H9 (cell line): ENCODE results near the gene ZNF385D. TPM values are rescaled to one million over a fixed set of nuclear protein-coding genes. Genes with fewer than 3 reads are reported as not detected.

ENCODE experiments used
- DNase-seq: peaks from one replicate; pipeline ENCODE4 v3.0.0-alpha.2; 2017
- H2AFZ ChIP-seq: one replicate; pipeline ENCODE4 v1.6.1; 2013; ENCODE audit warnings: mild to moderate bottlenecking, low read length, control low read depth, moderate library complexity
- H2AK5ac ChIP-seq: 2 replicates; pipeline ENCODE4 v1.6.1; 2013; ENCODE audit warnings: low read length, control low read depth, mixed read lengths; ENCODE audit not compliant: insufficient read length
- H2BK120ac ChIP-seq: one replicate; pipeline ENCODE4 v1.6.1; 2013; ENCODE audit warnings: low read depth, mild to moderate bottlenecking, low read length, control low read depth, inconsistent platforms; ENCODE audit not compliant: poor library complexity, severe bottlenecking
- H2BK12ac ChIP-seq: 2 replicates; pipeline ENCODE4 v1.6.1; 2013; ENCODE audit warnings: low read length, control low read depth, mixed read lengths, low read depth; ENCODE audit not compliant: insufficient read length
- H2BK15ac ChIP-seq: 2 replicates; pipeline ENCODE4 v1.6.1; 2013; ENCODE audit warnings: low read depth, low read length, control low read depth
- H2BK20ac ChIP-seq: one replicate; pipeline ENCODE4 v1.6.1; 2013; ENCODE audit warnings: low read depth, mild to moderate bottlenecking, low read length, control low read depth, inconsistent platforms; ENCODE audit not compliant: poor library complexity, severe bottlenecking
- H2BK5ac ChIP-seq: 2 replicates; pipeline ENCODE4 v1.6.1; 2013; ENCODE audit warnings: low read length, control low read depth, mixed read lengths; ENCODE audit not compliant: insufficient read length
- H3K14ac ChIP-seq: 2 replicates; pipeline ENCODE4 v1.6.1; 2013; ENCODE audit warnings: low read length, control low read depth; ENCODE audit not compliant: insufficient read depth
- H3K18ac ChIP-seq: 2 replicates; pipeline ENCODE4 v1.6.1; 2013; ENCODE audit warnings: low read depth, mild to moderate bottlenecking, mixed read lengths, low read length, control low read depth; ENCODE audit not compliant: insufficient read length
- H3K23ac ChIP-seq: 2 replicates; pipeline ENCODE4 v1.6.1; 2013; ENCODE audit warnings: low read length, control low read depth, mixed read lengths, low read depth; ENCODE audit not compliant: insufficient read length
- H3K23me2 ChIP-seq: 2 replicates; pipeline ENCODE4 v1.6.1; 2013; ENCODE audit warnings: low read depth, mild to moderate bottlenecking, mixed read lengths, low read length, control low read depth; ENCODE audit not compliant: insufficient read length, poor library complexity, severe bottlenecking
- H3K27ac ChIP-seq: 2 replicates; pipeline ENCODE4 v1.5.1; 2013; ENCODE audit warnings: low read length, control low read depth, mixed read lengths, low read depth; ENCODE audit not compliant: insufficient read length
- H3K27me3 ChIP-seq: 2 replicates; pipeline ENCODE4 v1.6.1; 2013; ENCODE audit warnings: low read length, control low read depth, inconsistent platforms; ENCODE audit not compliant: insufficient read depth
- H3K4ac ChIP-seq: 2 replicates; pipeline ENCODE4 v1.6.1; 2013; ENCODE audit warnings: low read depth, mild to moderate bottlenecking, control low read depth, inconsistent platforms, low read length, moderate library complexity
- H3K4me1 ChIP-seq: 2 replicates; pipeline ENCODE4 v1.6.1; 2013; ENCODE audit warnings: low read length, control low read depth, inconsistent platforms; ENCODE audit not compliant: insufficient read depth
- H3K4me2 ChIP-seq: 2 replicates; pipeline ENCODE4 v1.6.1; 2013; ENCODE audit warnings: low read length, control low read depth, mixed read lengths; ENCODE audit not compliant: insufficient read length, insufficient read depth
- H3K56ac ChIP-seq: 2 replicates; pipeline ENCODE4 v1.6.1; 2013; ENCODE audit warnings: low read depth, mild to moderate bottlenecking, mixed read lengths, low read length, control low read depth; ENCODE audit not compliant: insufficient read length
- H3K79me1 ChIP-seq: 2 replicates; pipeline ENCODE4 v1.6.1; 2013; ENCODE audit warnings: low read depth, mild to moderate bottlenecking, moderate library complexity, low read length, control low read depth, inconsistent platforms; ENCODE audit not compliant: insufficient read depth, poor library complexity, severe bottlenecking
- H3K79me2 ChIP-seq: 2 replicates; pipeline ENCODE4 v1.6.1; 2013; ENCODE audit warnings: low read length, control low read depth, inconsistent platforms; ENCODE audit not compliant: insufficient read depth
- H3K9ac ChIP-seq: 2 replicates; pipeline ENCODE4 v1.6.1; 2013; ENCODE audit warnings: low read length, control low read depth, mixed read lengths; ENCODE audit not compliant: insufficient read length; ENCODE audit errors: extremely low read depth
- H3K9me3 ChIP-seq: one replicate; pipeline ENCODE4 v1.6.1; 2013; ENCODE audit warnings: low read depth, low read length, inconsistent platforms; ENCODE audit not compliant: control insufficient read depth
- H3T11ph ChIP-seq: one replicate; pipeline ENCODE4 v1.6.1; 2013; ENCODE audit warnings: mild to moderate bottlenecking, low read length, control low read depth, inconsistent platforms
- H4K20me1 ChIP-seq: one replicate; pipeline ENCODE4 v1.6.1; 2013; ENCODE audit not compliant: control insufficient read depth, insufficient read length, insufficient read depth
- H4K5ac ChIP-seq: 2 replicates; pipeline ENCODE4 v1.6.1; 2013; ENCODE audit warnings: low read depth, mild to moderate bottlenecking, mixed read lengths, low read length, control low read depth; ENCODE audit not compliant: insufficient read length
- H4K8ac ChIP-seq: replicated peaks from 2 replicates; pipeline ENCODE4 v1.6.1; 2013; ENCODE audit warnings: low read length, control low read depth, mixed read lengths, low read depth; ENCODE audit not compliant: insufficient read length
- H4K91ac ChIP-seq: 2 replicates; pipeline ENCODE4 v1.6.1; 2013; ENCODE audit warnings: low read depth, mild to moderate bottlenecking, moderate library complexity, mixed read lengths, low read length, control low read depth; ENCODE audit not compliant: insufficient read length
- H3K27ac Mint-ChIP-seq, 3 experiments: 2 replicates in 2 of 3; 3 replicates in 1 of 3; pipeline ENCODE4 v1.8.0; 2020 to 2021; ENCODE audit warnings: mixed read lengths in 3 of 3, mild to moderate bottlenecking in 1 of 3, moderate library complexity in 1 of 3
- H3K27me3 Mint-ChIP-seq: 2 replicates; pipeline ENCODE4 v1.8.0; 2021; ENCODE audit warnings: low read depth, mild to moderate bottlenecking, moderate library complexity, mixed read lengths
- H3K36me3 Mint-ChIP-seq, 3 experiments: 2 replicates in 2 of 3; 3 replicates in 1 of 3; pipeline ENCODE4 v1.8.0; 2020 to 2021; ENCODE audit warnings: low read depth in 3 of 3, mixed read lengths in 3 of 3; ENCODE audit not compliant: insufficient read depth in 1 of 3
- H3K4me1 Mint-ChIP-seq, 2 experiments: 2 replicates each; pipeline ENCODE4 v1.8.0; 2020; ENCODE audit warnings: mixed read lengths in 2 of 2
- H3K4me3 Mint-ChIP-seq, 2 experiments: 2 replicates in 1 of 2; 3 replicates in 1 of 2; pipeline ENCODE4 v1.8.0; 2020 to 2021; ENCODE audit warnings: mild to moderate bottlenecking in 2 of 2, mixed read lengths in 2 of 2, moderate library complexity in 1 of 2
- H3K9me3 Mint-ChIP-seq, 2 experiments: 2 replicates in 1 of 2; 3 replicates in 1 of 2; pipeline ENCODE4 v1.8.0; 2020; ENCODE audit warnings: mild to moderate bottlenecking in 2 of 2, mixed read lengths in 2 of 2, moderate library complexity in 1 of 2
- CTCF ChIP-seq: fragments of 200-600 bp; sonication (generic); conservative IDR thresholded peaks from 3 replicates; pipeline ENCODE4 v1.8.0; 2021; ENCODE audit warnings: antibody characterized with exemption, mild to moderate bottlenecking
- total RNA-seq: library from RNA; stranded (reverse); gene quantifications from 2 replicates; pipeline ENCODE4 v1.2.1, GENCODE V29; 2021

The ZNF385D gene
- total RNA-seq, 1 experiment from 2014 or later, result 1.5 TPM

- Histone ChIP-seq H3K27ac (no peak overlapping the region), H2BK120ac (no peak overlapping the region), H3K4me1 (no peaks in the 10 kb centered on the region), H2BK5ac (no peak overlapping the region), H3T11ph (no peak overlapping the region), H3K23ac (no peak overlapping the region), H3K9me3 (no peaks in the 10 kb centered on the region), H2AFZ (no peak overlapping the region), H3K27me3 (no peaks in the 10 kb centered on the region), H4K5ac (no peak overlapping the region), H4K91ac (no peak overlapping the region), H2BK15ac (no peak overlapping the region), H3K79me1 (no peaks in the 10 kb centered on the region), H3K18ac (no peak overlapping the region), H3K23me2 (no peaks in the 10 kb centered on the region), H3K4me2 (no peak overlapping the region), H3K9ac (no peak overlapping the region), H3K14ac (no peak overlapping the region), H3K4ac (no peak overlapping the region), H2BK12ac (no peak overlapping the region), H3K79me2 (no peaks in the 10 kb centered on the region), H4K20me1 (no peaks in the 10 kb centered on the region), H3K56ac (no peak overlapping the region), H2BK20ac (no peak overlapping the region), H2AK5ac (no peak overlapping the region), H4K8ac (no peak overlapping the region)
- Mint-ChIP-seq H3K27me3 (no peaks in the 10 kb centered on the region), H3K4me1 (no peaks in the 10 kb centered on the region), H3K4me3 (no peak overlapping the region), H3K36me3 (peaks cover 0 to 2% (median 0%) of the 10 kb centered on the region in 3 experiments; a peak in 3 of 7 replicates), H3K9me3 (no peaks in the 10 kb centered on the region; a peak in 1 of 5 replicates), H3K27ac (no peak overlapping the region)
- TF ChIP-seq CTCF, result no peak
- no peak for DNase-seq
Measured at GRCh38 chr3:21462141-21462540, 288.9 kb downstream of the ZNF385D start.
